Prostate gland (tissue), 2 donors: ENCODE results near the gene ANXA2. TPM values are rescaled to one million over a fixed set of nuclear protein-coding genes. Genes with fewer than 3 reads are reported as not detected.

Experiments
- DNase-seq: peaks from one replicate; pipeline ENCODE4 v3.0.0-alpha.2; 2019; ENCODE audit warnings: low spot score
- H3K27ac ChIP-seq, 2 donors: fragments of 200-600 bp; sonication (generic); 2 replicates each; pipeline ENCODE4 v1.5.1; 2017 to 2019
- H3K27me3 ChIP-seq: fragments of 200-600 bp; sonication (generic); replicated peaks from 2 replicates; pipeline ENCODE4 v1.5.1; 2019; ENCODE audit not compliant: insufficient read depth
- H3K36me3 ChIP-seq, 2 donors: fragments of 200-600 bp; sonication (generic); 1 replicate in 1 of 2; 2 replicates in 1 of 2; pipeline versions ENCODE4 v1.5.1 to v1.8.1; 2017 to 2019
- H3K4me1 ChIP-seq: fragments of 200-600 bp; sonication (generic); replicated peaks from 2 replicates; pipeline ENCODE4 v1.5.1; 2019
- H3K4me3 ChIP-seq, 2 donors: fragments of 200-600 bp; sonication (generic); 2 replicates each; pipeline ENCODE4 v1.5.1; 2017 to 2019
- H3K9me3 ChIP-seq: fragments of 200-600 bp; sonication (generic); 2 replicates; pipeline ENCODE4 v1.5.1; 2017
- CTCF ChIP-seq, 4 experiments: fragments of 200-600 bp in 2 of 4; fragments of 450-650 bp in 2 of 4; sonication (generic) in 2 of 4; IDR thresholded peaks; 1 replicate in 3 of 4; 2 replicates in 1 of 4; pipeline ENCODE4 v1.5.1; 2016 to 2019; ENCODE audit warnings: antibody characterized with exemption in 4 of 4, mild to moderate bottlenecking in 2 of 4, moderate library complexity in 2 of 4
- POLR2A ChIP-seq: fragments of 450-650 bp; IDR thresholded peaks from one replicate; pipeline ENCODE4 v1.6.1; 2016; ENCODE audit warnings: antibody characterized with exemption, mild to moderate bottlenecking
- POLR2AphosphoS5 ChIP-seq: sonication (generic); formaldehyde crosslinking; IDR thresholded peaks from one replicate; pipeline ENCODE4 v1.6.1; 2017; ENCODE audit warnings: antibody characterized with exemption
- WGBS: methylation state at CpG from one replicate; pipeline ENCODE4 v1.1.5; 2018; 5-methylcytosine and 5-hydroxymethylcytosine counted together
- intact Hi-C: fragments of 100-400 bp; cut with DNase I; formaldehyde crosslinking; loops from one replicate; pipeline ENCODE4 v1.14.2; 2022
- total RNA-seq, 2 donors: library from RNA; depleted of rRNA; stranded (reverse); fragments of >200 nt; gene quantifications; one replicate each; pipeline ENCODE4 v1.1.0, GENCODE V29; 2016

ANXA2 gene
- total RNA-seq, 2 donors from 2014 or later = 404 to 595 TPM

DNA sequence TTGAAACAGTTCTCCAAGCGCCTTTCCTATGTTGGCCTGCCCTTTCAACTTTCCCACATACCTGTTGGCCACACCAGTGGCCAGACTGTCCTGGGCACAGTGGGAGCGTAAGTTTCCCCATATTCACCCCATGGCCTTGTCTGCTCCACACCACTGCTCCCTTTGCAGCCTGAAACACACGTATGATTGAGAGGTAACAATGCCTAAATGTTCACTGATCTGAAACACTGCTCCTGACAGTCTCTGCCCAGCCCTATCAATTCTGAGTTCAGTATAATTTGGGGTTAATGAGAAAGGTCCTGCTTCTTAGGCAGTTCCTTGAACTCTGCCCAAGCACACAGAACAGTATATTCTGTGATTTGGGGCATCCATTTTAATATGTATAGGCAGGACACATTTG is 52.2 kb downstream of the ANXA2 start:
- Histone ChIP-seq H3K4me3 (no peak overlapping the region), H3K36me3 (peaks cover 2 to 14% of the 10 kb centered on the region in 2 donors), H3K27ac (no peak overlapping the region), H3K4me1 (no peaks in the 10 kb centered on the region), H3K9me3 (no peaks in the 10 kb centered on the region), H3K27me3 (no peaks in the 10 kb centered on the region)
- WGBS = 91% methylated on average over 3 of the region's 3 CpGs
- intact Hi-C loops = no loop called here
- no peak for TF ChIP-seq POLR2AphosphoS5
- no peak for TF ChIP-seq POLR2A
- no peak for TF ChIP-seq CTCF (IDR thresholded peaks at IDR 0.05)
- no peak for DNase-seq

GRCh38 chr15:60344987-60345386 is 52.8 kb downstream of the ANXA2 start:
- H3K36me3 ChIP-seq = peaks cover 0 to 9% of the 10 kb centered on the region in 2 donors
- H3K4me1 ChIP-seq = no peaks in the 10 kb centered on the region
- no peak for DNase-seq
- H3K27ac ChIP-seq = no peak overlapping the region
- 95% methylated on average over 2 of the region's 2 CpGs for WGBS
- H3K27me3 ChIP-seq = no peaks in the 10 kb centered on the region
- intact Hi-C loops = no loop called here
- no peaks in the 10 kb centered on the region for H3K9me3 ChIP-seq
- no peak overlapping the region for H3K4me3 ChIP-seq
- TF ChIP-seq POLR2A = no peak
- TF ChIP-seq CTCF (IDR thresholded peaks at IDR 0.05) = no peak
- no peak for TF ChIP-seq POLR2AphosphoS5

DNA sequence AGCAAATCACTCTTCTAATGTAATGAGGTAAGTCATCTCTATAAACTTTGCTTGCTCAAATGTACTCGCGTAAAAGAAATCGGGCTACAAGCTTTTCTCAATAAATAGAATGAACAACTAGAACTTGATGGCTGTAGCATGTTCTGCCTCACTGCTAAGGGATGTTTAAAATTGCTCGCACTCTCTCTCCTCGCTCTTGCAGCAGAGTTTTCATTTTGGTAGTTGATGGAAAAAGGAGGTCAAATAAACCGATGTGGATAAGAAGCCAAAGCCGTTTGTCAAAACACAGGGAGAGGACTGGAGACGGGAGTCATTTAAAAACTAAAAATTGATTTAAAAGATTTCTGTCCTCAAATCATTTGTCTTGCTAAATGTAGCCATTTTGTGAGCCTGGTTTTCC is 53.3 kb downstream of the ANXA2 start:
- H3K27ac ChIP-seq = no peak overlapping the region
- 72% methylated on average over 8 of the region's 8 CpGs for WGBS
- no peak for TF ChIP-seq POLR2AphosphoS5
- no peak for TF ChIP-seq POLR2A
- no peak for TF ChIP-seq CTCF (IDR thresholded peaks at IDR 0.05)
- no peak for DNase-seq
- no peaks in the 10 kb centered on the region for H3K4me1 ChIP-seq
- H3K9me3 ChIP-seq = no peaks in the 10 kb centered on the region
- H3K36me3 ChIP-seq = peaks cover 0 to 9% of the 10 kb centered on the region in 2 donors
- no peak overlapping the region for H3K4me3 ChIP-seq
- intact Hi-C loops = no loop called here
- no peaks in the 10 kb centered on the region for H3K27me3 ChIP-seq

DNA sequence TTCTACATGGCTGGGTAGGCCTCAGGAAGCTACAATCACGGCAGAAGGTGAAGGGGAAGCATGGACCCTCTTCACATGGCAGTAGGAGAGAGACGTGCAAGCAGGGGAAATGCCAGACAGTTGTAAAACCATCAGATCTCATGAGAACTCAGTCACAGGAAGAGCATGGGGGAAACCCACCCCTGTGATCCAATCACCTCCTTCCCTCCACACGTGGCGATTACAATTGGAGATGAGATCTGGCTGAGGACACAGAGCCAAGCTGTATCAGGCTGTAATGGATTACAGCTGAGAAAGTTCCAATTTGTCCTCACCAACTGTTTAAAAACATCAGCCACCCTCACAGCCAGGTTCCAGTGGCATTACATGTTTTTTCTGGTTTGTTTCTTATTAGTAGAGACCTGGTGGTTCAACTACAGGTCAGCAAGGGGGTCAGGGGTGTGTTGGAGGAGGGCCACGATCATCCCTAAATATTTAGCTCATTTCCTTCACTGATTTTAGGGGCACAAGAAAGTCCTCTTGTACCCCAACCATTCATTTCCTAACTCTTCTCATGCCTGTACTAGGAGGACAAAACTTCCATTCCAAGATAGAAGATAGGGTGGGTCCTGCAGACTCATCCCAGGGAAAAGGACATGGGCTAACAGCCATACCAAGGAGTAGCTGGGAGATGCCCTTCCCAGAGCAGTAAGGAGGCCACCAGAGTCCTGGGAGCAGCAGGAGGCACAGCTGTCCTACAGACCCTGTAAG is 54.4 kb downstream of the ANXA2 start:
- no peak for TF ChIP-seq CTCF (IDR thresholded peaks at IDR 0.05)
- TF ChIP-seq POLR2A = no peak
- TF ChIP-seq POLR2AphosphoS5 = no peak
- no peaks in the 10 kb centered on the region for H3K9me3 ChIP-seq
- no peaks in the 10 kb centered on the region for H3K4me1 ChIP-seq
- H3K36me3 ChIP-seq = peaks cover 0 to 9% of the 10 kb centered on the region in 2 donors
- no peak for DNase-seq
- no peaks in the 10 kb centered on the region for H3K27me3 ChIP-seq
- intact Hi-C loops = no loop called here
- H3K27ac ChIP-seq = no peak overlapping the region
- H3K4me3 ChIP-seq = no peak overlapping the region
- 63% methylated on average over 5 of the region's 5 CpGs for WGBS
